Central memory CD4-positive, alpha-beta T cell (primary cell): ENCODE results near the gene CCDC174.

Experiments
- DNase-seq: peaks from one replicate; pipeline ENCODE4 v3.0.0; 2022

The CCDC174 gene

DNA sequence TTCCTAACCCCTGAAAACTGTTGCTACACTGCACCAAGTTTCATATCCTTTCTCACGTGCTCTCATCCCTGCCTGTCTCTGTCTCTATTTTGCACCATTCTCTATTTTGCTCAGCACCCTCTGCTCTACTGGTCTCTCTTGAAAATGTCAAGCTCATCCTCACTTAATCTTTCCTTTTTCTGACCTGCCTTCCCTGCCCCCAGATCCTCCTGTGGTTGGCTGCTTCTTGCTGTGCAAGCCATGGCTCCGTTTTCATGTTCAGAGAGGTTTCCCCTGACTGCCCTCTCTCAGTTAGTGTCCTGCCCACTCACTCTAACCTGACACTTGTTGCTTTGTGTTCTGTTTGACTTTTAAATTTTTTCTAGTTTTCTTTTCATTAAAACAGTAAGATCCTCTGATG, 6.0 kb downstream of the CCDC174 start:
- DNase-seq, result no peak

DNA sequence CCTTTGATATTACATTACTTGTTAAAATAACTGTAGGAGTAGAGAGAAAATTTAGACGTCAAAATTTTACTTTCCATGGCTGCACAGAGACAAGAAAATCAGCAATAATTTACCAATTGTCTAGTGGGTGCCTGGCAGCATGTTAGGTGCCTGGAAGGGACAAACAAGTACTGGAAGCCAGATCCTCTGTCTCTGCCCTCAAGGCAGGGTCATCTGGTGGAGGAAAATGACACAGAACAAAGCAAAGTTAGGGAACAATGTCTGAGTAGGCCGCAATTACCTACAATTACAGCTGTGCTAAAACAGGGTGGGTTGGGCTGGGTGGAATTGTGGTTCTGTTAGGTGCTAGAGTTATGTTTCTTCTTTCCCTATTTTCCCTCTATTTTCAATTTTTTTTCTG, 7.4 kb downstream of the CCDC174 start:
- no peak for DNase-seq

DNA sequence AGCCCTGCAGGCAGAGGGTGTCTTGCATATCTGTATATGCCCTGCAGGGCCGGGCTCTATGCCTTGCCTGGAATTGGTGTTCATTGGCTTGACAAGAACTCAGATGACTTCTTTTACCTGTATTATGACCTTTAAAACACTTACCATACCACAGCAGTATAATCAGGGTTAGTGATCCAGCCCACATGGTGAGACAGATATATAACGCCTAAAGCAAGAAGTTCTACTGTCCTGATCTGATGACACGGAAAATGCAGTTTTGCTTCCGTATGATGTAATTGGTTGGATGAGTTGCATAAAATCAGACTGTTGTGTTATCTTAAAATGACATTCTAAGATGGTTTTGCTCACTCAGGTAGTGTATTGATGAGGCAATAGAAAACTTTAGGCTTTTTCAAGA, 9.4 kb downstream of the CCDC174 start:
- DNase-seq, result no peak

DNA sequence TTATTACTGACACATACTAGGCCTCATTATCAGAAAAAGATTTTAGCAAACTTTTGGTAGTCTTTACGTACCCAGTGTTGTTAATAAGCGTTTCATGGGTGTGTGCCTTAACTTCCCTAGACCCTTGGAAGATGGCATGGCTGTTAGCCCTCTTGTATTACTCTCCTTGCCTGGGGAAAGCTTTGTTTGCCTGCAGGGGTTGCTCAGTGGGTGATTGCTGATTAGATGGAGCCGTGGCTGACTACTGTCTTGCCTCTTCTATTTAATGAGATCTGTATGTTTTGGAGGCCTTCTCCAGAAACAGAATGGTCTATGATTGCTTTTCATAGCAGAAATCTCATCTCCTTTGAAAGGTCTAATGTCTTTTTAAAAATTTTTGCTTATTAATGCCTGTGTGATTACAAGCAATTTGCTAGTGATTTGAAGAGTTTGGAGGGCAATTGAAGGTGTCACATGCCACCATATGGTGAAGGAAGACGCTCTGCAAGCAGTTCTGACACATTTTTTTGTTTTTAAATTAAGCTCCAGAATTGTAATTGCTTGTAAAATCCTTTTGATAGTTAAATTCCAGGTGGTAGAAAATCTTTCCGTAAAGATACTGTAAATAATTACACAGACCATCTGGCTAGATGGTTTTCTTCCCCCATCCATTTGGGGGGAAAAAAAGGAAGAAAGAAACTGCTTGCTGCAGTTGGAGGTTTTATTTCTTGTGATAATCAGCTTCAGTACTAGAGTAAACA, 12.0 kb downstream of the CCDC174 start:
- DNase-seq, result no peak

DNA sequence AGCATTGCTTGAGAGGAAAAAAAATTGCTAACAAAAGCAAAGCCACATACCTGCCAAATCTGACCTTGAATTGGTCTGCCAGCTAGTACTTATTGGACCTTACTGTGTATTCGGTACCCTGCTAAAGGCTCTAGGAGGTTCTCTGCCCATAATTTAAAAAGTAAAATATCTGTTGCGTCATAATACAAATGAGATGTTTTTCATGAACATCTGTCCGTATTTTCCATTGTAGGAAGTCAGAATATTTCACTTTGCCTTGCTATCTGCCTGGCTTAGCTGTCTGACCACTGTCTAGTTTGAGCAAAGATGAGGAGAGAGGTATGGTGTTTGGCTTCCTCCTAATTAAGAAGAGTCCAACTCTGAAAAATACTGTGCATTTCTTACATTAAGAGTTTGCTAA, 12.6 kb downstream of the CCDC174 start:
- DNase-seq, result no peak

DNA sequence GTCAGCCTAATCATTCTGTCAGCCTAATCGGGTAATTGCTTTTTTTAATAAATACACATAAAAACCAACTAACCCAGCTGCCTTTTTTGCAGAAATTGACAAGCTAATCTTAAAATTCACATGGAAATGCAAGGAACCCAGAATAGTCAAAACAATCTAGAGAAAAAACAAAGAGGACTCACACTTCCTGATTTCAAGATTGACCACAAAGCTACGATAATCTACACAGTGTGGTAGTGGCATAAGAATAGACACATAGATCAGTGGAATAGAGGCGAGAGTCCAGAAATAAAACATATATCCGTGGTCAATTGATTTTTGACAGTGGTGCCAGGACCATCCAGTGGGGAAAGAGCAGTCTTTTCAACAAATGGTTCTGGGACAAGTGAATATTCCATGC, 21.0 kb downstream of the CCDC174 start:
- DNase-seq, result no peak

DNA sequence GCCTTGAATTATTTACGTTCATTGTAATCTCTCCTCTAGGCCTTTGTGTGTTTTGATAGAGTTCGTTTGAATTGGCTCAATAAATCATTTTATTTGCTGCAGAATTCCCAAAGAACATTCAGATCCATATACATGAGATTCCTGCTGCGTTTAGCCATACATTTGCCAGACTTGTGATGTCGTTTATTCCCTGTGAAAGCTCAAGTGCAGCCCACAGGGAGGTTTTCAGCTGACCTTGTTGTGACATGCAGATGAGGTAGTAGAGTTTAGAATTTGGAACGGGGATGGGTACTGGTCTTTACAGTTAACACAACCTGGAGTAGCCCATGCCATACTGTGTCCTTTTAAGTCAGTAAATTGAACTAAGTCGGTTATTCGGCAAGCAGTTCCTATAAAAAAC, 23.3 kb downstream of the CCDC174 start, which contains the start of gene C3orf20:
Gene C3orf20 (plus strand): TSS at position 301 of the 400 bp plus-strand sequence. CDS start 7,573 bp downstream, outside the sequence.
- DNase-seq, result no peak

DNA sequence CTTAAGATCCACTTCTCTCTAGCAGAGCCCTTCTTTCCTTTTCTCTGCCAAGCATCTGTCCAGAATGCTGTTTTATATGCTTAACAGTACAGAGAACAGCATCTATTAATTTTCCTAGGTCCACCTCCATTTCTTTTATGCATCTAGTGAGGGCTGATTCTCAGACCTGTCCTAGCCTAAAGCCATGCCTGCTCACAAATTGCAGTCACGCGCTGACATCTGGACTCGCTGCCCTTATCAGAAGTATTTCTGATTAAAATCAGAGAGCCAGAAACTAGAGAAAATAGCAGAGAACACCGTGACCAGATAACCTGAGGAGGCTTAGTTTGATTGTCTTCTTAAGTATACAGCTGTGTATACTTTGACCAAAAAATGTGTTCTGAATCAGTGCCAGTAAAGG, 25.3 kb downstream of the CCDC174 start:
- DNase-seq, result no peak

DNA sequence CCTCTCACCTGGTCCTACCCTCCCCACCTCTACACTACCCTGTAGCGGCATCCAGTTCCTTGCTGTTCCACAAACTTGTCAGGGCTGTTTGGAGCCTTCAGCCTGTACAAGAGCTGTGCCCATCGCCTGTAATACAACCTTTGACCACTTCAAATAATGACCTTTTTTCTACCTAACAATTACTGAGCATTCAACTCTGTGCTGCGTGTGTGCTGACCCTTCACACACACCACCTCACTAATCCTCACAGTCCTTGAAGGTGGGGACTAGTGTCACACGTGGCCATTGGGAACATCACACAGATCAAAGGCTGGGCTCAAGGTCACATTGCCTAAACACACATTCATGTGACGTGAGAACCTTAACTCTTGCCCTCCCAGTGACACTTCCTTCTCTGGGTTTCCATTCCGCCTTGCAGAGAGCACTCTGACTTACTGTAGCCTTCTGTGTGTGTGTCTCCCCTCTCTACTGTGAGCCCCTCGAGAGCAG, 26.5 kb downstream of the CCDC174 start:
- no peak for DNase-seq

DNA sequence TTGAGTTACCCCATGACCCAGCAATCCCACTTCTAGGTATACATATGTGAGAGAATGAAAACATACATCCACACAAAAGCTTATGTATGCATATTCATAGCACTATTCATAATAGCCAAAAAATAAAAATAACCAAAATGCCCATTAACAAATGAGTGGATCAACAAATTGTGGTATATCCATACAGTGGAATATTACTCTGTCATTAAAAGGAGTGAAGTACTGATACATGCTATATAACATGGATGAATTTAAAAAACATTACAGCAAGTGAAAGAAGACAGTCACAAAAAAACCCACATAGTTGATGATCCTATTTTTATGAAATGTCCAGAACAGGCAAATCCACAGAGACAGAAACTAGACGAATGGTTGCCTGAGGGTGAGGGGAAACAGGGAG, 28.6 kb downstream of the CCDC174 start:
- DNase-seq, result no peak

DNA sequence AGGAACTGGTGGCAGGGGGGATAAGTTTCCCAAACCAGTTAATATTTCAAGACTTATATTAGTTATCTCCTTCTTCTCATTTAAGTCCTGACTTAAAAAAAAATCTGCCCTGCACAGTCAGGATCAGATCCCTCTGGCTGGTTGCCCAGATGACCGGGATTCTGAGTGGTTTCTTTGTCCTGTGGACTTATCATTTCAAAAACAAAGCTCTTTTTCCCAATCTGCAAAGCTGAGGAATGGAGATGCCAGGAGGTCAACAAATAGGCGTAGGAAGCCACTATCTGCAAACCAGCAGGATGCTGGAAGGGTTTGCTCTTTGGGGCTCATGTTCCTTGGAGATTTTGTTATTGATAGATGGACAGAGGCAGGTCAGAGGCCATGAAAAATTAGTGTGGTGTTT, 29.2 kb downstream of the CCDC174 start:
- no peak for DNase-seq

DNA sequence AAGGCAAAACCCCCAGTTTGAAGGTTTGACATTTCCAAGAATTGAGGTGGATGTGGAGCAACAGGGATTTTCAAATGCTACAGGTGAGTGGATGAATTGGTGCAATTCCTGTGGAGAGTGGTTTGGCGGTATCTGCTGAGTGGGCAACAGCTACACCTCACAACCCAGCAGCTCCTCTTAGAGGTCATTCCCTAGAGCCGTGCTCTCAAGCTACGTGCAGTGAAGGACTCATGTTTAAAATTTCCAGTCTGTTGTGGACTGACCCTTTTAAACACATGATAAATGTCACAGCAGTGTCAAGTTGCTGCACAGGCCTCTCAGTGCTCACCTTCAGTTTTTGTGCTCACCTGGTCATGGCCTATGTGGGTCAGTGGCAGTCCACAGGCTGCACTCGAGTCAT, 32.9 kb downstream of the CCDC174 start:
- no peak for DNase-seq

DNA sequence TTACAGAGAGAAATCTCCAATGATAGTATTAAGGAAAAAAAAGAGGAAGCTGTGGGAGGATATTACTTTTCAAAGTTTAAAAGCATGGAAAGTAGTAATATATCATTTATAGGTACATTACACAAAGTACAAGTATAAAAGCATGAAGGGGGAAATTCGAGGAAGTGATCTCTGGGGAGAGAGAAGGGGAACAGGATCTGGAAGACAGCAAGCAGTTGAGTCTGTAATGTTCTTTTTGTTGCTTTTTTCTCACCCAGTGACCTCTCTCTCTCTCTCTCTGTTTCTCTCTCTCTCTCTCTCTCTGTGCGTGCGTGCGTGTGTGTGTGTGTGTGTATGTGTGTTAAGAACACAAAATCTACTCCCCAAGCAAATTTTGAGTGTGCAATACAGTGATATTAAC, 33.6 kb downstream of the CCDC174 start:
- DNase-seq, result no peak

DNA sequence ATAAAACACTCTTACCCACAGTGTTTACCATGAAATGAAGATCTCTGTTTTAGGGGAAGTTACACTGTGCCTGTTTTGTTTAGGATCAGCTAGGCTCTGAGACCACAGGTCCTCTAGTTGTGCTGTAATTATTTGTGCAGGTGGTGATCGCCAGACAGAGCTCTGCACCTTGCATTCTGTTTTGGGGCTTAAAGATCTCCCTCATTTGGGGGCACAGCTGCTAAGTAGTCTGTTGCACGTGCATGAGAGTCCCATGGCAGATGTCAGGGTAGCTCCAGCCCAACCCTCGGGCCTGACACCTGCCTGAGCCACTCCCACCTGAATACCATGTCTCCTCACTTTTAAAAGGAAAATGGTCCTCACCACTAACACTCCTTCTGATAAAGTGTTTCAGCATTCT, 35.8 kb downstream of the CCDC174 start:
- DNase-seq, result no peak

DNA sequence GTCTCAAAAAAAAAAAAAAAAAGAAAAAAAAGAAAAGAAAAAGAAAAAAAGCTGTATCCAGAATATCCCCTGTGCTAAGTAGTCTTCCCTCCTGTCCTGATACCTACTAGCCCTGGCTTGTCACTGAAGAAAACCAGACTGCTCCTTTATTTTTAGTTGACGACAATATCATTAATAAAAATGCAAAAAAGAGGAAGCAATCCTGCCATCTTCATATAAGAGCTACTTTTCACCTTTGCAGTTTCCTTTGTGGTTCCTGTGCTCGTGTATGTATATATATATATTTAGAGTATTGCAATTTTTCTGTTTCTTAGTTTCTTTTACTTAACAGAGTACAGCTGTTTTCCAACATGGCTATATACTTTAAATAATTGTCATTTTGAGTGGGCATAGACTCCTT, 37.0 kb downstream of the CCDC174 start:
- DNase-seq, result no peak

DNA sequence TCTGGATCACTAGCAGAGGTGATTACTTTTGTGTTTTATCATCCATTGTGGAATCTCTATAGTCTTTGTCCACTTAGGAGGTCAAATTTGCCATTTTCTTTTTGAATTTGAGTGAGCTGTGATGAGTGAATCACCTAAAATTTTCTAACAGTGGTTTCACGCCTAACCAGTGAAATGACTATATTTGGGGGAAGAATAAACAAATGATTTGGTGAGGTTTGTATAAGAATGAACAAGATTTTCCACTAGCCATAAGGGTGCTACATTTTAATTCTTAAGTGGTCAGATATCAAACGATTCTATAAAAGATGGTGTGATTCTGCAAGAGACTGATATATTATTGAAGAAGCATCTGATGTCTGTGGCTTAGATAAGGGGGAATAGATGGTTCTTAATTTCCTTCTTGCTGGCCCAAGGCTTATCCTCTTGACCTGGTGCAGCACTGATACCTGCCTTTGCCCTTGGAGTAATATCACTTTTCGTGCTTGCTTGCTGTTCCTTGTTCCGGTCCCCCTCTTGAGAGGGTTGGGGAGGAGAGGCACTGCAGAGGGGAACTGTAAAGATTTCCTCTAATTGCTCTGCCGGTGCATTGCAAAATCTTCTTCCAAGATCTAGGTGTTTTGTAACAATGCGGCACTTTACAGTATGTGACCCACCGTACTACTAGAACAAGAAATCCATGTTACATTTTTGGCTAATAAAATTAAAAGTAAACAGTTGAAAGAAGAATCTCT, 37.9 kb downstream of the CCDC174 start:
- DNase-seq, result no peak

DNA sequence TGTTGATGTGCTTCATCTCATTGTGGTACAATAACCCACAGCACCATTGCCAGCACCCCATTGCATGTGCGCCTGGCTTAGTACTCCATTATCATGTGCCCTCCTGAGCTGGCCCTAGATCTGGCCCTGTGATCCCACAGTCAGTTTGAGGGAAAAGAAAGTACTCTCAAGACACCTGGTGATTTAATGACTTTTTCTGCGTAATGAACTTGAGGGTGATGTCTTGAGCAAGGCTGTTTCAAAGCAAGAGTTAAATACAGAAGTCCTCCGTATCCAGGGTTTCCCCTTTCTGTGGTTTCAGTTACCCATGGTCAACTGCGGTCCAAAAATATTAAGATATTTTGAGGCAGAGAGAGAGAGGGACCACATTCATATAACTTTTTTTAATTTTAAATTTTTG, 39.7 kb downstream of the CCDC174 start:
- DNase-seq, result no peak

DNA sequence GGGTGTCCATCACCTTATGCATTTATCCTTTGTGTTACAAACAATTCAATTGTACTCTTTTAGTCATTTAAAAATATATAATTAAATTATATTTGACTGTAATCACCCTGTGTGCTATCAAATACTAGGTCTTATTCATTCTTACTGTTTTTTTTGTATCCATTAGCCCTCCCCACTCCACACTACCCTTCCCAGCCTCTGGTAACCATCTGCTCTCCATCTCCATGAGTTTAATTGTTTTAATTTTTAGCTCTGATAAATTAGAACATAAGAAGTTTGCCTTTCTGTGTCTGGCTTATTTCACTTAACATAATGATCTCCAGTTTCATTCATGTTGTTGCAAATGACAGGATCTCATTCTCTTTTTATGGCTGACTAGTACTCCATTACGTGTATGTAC, 40.2 kb downstream of the CCDC174 start:
- DNase-seq, result no peak

DNA sequence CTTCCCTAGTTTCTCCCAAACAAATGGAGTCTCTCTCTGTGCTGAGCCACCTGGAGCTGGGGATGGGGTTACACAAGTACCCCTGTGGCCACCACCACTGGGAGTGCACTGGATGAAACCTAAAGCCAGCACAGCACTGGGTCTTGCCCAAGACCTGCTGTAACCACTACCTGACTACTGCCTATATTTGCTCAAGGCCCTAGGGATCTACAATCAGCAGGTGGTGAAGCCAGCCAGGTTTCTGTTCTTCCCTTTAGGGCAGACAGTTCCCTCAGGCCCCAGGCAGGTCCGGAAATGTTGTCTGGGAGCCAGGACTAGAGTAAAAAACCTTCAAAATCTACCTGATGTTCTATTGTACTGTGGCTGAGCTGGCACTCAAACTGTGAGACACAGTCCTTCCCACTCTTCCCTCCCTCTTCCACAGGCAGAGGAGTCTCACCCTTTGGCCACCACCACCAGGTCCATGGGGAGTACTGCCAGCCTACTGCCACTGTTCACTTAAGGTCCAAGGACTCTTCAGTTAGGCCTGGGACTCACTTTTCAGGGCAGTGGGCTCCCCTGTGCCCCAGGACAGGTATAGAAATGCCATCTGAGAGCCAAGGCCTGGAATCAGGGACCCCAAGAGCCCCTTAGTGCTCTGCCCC, 47.2 kb downstream of the CCDC174 start:
- no peak for DNase-seq

DNA sequence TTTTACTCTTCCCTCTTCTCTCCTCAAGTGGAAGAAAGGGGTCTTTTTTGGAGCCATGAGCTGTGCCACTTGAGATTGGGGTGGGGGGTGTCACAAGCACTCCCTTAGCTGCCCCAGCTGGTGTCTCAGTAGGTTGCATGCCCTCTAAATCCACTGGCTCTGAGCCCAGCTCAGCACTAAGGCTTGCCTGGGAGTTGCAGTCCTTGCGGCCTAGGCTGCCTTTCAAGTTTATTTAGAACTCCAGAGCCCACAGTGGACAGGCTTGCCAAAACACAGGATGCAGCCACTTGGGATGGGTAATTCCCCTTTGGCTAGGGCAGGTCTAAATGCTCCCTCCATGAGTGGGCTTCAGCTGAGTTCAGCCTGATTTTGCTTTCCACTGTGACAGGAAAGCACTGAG, 48.1 kb downstream of the CCDC174 start:
- DNase-seq, result no peak

DNA sequence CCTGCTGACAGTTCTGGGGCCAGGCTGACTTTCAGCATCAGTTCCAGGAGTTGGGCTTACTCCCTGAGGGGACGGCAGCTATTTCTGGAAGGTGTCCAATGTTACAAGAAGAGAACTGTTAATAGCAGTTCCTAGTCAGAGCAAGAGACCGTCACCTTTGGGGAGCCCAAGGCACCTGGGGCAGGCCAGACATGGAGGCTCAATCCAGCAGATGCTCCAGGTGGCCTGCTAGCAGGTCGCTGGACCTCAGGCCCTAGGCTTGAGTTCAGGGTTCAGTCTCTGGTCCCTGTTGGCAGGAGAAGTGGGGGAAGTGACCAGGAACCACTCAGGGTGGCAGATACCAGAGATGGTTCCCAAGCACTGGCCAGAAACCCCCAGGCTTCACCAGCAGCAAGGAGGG, 49.3 kb downstream of the CCDC174 start:
- no peak for DNase-seq

DNA sequence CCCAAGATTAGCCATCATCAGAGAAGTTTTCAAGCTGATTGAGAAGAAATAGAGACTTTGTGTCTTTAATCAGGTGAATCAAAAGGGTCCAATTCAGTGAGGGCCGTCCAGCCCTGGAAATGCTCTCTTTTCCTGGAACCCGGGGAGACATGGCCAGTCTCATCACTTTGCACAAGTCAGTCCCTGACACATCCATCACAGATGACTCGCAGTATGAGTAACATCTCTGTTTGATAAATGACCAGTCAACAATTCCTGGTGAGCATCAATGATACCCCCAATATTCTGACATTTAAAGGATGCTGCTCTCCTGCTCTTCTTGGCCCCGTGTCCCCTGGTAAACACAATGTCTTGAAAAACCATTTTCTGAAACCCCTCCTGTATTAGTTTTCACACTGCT, 50.1 kb downstream of the CCDC174 start:
- DNase-seq, result no peak

DNA sequence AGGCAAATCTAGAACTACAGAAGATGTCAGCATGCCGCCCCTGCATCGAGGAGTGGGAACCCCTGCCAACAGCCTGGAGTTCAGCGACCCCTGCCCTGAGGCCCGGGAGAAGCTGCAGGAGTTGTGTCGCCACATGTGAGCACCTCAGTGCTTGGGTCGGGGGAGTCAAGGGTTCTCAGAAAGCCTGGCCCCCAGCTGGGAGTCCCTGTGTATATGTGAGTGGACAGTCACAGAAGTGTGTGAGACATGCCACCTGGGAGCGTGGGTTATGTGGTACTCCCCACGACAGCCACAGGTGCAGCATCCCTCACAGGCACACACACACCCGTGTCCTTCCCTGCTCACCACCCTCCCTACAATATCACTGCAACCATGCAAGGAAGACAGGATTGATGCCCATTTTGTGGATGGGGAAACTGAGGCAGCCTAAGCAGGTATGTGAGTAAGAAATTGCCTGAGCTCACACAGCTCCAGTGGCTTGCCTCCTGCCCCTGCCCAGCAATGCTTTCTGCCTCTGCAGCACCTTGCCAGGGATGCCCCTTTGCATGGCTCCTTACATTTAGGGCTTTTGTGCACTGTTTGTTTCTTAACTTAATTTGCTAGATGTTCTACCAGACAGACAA, 51.7 kb downstream of the CCDC174 start:
- no peak for DNase-seq
